ENCODE results near the gene NEDD4L.

NEDD4L gene

DNA sequence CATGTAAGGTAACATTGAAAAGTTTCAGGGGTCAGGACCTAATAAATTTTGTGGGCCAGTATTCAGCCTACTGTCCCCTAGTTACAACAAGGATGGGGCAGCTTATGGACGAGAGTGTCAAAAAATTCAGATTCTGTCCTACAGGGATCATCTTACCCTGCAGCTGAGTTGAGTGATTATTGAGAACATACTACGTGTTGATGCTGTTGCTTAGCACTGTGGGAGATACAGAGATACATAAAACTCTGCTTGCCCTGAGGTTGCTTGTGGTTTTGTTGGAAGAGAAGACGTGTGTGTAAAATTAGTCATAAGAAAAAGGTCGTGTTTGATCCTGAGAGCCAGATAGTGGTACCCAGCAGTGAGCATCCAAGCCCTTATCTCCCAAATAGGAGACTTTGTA is 253.2 kb downstream of the NEDD4L start:
- no peak for DNase-seq (ENCODE audit: low spot score)
- Histone ChIP-seq H2BK12ac (ENCODE audit: low read length) (no peak overlapping the region), H2AFZ (ENCODE audit: low read length) (no peak overlapping the region), H3K14ac (ENCODE audit: low read length) (no peak overlapping the region), H3K79me1 (ENCODE audit: low read depth, low read length) (no peaks in the 10 kb centered on the region), H3K4me1 (ENCODE audit: control insufficient read depth in 2 of 2, insufficient read depth in 1 of 2, low read depth in 1 of 2, low read length in 2 of 2) (peaks cover 0 to 1% of the 10 kb centered on the region in 2 donors), H3K18ac (ENCODE audit: low read length) (no peak overlapping the region), H3K27ac (replicated peaks; ENCODE audit: low read length) (no peak overlapping the region), H3K23ac (ENCODE audit: low read depth, low read length, poor library complexity) (no peak overlapping the region), H3K27me3 (ENCODE audit: control insufficient read depth in 3 of 3, insufficient read depth in 3 of 3, low read depth in 1 of 3, low read length in 3 of 3) (no peaks in the 10 kb centered on the region), H3K9ac (ENCODE audit: low read depth, low read length, poor library complexity) (no peak overlapping the region), H3K4ac (ENCODE audit: low read length) (no peak overlapping the region), H2BK15ac (ENCODE audit: low read length) (no peak overlapping the region), H3K4me3 (ENCODE audit: low read length in 2 of 2) (no peak overlapping the region), H3K9me3 (replicated peaks in 1 of 2; ENCODE audit: control insufficient read depth in 2 of 2, insufficient read depth in 1 of 2, low read depth in 1 of 2, low read length in 2 of 2) (no peaks in the 10 kb centered on the region), H4K8ac (ENCODE audit: low read depth, low read length) (no peak overlapping the region), H2BK120ac (ENCODE audit: low read depth, low read length) (no peak overlapping the region), H3K4me2 (ENCODE audit: insufficient read depth, low read length, poor library complexity, severe bottlenecking) (no peak overlapping the region), H2AK5ac (ENCODE audit: low read depth, low read length) (no peak overlapping the region), H4K91ac (ENCODE audit: low read depth, low read length, poor library complexity) (no peak overlapping the region), H3K36me3 (replicated peaks in 1 of 2; ENCODE audit: control insufficient read depth in 2 of 2, insufficient read depth in 2 of 2, low read length in 2 of 2) (no peaks in the 10 kb centered on the region), H2BK5ac (ENCODE audit: low read length) (no peak overlapping the region)
- WGBS, 2 donors (ENCODE audit: extremely low coverage in 2 of 2, insufficient read length in 2 of 2, insufficient replicate concordance in 1 of 2) = 100% methylated on average over 1 of the region's 4 CpGs; no CpG with 5 or more reads in 1 of the 2 donors

DNA sequence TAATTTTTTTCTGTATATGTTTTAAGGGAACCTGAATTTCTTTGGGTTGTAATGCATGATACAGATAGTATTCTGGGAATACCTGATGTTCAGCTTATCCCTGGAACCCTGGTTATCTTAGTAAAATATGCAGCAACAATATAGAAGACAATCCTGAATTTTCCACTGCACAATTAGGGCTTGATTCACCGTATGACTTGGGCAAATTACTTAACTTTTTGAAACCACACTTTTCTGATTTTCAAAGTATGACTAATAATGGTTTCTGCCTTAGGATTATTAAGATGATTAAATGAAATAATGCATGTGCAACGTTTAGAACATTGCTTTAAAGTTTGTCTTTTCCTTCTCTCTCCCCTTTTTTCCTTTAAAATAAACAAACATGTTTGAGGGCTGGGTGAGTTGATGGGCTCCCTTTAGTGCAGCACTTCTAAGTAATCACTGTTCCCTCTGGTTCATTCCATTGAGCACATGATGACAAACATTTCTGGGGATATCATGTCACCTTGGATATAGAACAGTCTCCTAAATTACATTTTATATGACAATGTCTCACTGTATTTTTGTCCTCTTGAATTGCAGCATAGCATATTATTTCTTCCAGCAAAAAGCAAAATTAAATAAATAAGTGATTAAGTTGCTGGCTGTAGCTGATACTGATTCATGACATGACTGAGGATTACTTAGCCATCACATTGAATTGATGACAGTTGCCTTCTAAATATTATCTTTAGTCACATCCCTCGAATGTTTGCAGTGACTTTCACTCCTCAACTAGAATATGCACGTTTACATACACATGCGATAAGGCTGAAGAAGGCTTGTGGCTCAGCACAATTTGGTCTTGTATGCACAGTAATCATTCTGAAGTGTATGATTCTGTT is 254.5 kb downstream of the NEDD4L start:
- no peak overlapping the region for H3K18ac ChIP-seq (ENCODE audit: low read length)
- no peak overlapping the region for H3K27ac ChIP-seq (replicated peaks; ENCODE audit: low read length)
- H3K79me1 ChIP-seq (ENCODE audit: low read depth, low read length) = no peaks in the 10 kb centered on the region
- no peak for DNase-seq (ENCODE audit: low spot score)
- H3K9me3 ChIP-seq (replicated peaks in 1 of 2; ENCODE audit: control insufficient read depth in 2 of 2, insufficient read depth in 1 of 2, low read depth in 1 of 2, low read length in 2 of 2) = no peaks in the 10 kb centered on the region
- H3K14ac ChIP-seq (ENCODE audit: low read length) = no peak overlapping the region
- peaks cover 0 to 1% of the 10 kb centered on the region in 2 donors for H3K4me1 ChIP-seq (ENCODE audit: control insufficient read depth in 2 of 2, insufficient read depth in 1 of 2, low read depth in 1 of 2, low read length in 2 of 2)
- no peak overlapping the region for H3K9ac ChIP-seq (ENCODE audit: low read depth, low read length, poor library complexity)
- no peaks in the 10 kb centered on the region for H3K36me3 ChIP-seq (replicated peaks in 1 of 2; ENCODE audit: control insufficient read depth in 2 of 2, insufficient read depth in 2 of 2, low read length in 2 of 2)
- H2BK120ac ChIP-seq (ENCODE audit: low read depth, low read length) = no peak overlapping the region
- H3K4me2 ChIP-seq (ENCODE audit: insufficient read depth, low read length, poor library complexity, severe bottlenecking) = no peak overlapping the region
- H4K8ac ChIP-seq (ENCODE audit: low read depth, low read length) = no peak overlapping the region
- H3K4ac ChIP-seq (ENCODE audit: low read length) = no peak overlapping the region
- H2BK12ac ChIP-seq (ENCODE audit: low read length) = no peak overlapping the region
- H2BK15ac ChIP-seq (ENCODE audit: low read length) = no peak overlapping the region
- no peak overlapping the region for H2BK5ac ChIP-seq (ENCODE audit: low read length)
- H2AFZ ChIP-seq (ENCODE audit: low read length) = no peak overlapping the region
- H4K91ac ChIP-seq (ENCODE audit: low read depth, low read length, poor library complexity) = no peak overlapping the region
- no peak overlapping the region for H2AK5ac ChIP-seq (ENCODE audit: low read depth, low read length)
- H3K4me3 ChIP-seq (ENCODE audit: low read length in 2 of 2) = no peak overlapping the region
- no peak overlapping the region for H3K23ac ChIP-seq (ENCODE audit: low read depth, low read length, poor library complexity)
- no peaks in the 10 kb centered on the region for H3K27me3 ChIP-seq (ENCODE audit: control insufficient read depth in 3 of 3, insufficient read depth in 3 of 3, low read depth in 1 of 3, low read length in 3 of 3)
- WGBS, 2 donors (ENCODE audit: extremely low coverage in 2 of 2, insufficient read length in 2 of 2, insufficient replicate concordance in 1 of 2) = no CpG with 5 or more reads among the region's 5 CpGs

DNA sequence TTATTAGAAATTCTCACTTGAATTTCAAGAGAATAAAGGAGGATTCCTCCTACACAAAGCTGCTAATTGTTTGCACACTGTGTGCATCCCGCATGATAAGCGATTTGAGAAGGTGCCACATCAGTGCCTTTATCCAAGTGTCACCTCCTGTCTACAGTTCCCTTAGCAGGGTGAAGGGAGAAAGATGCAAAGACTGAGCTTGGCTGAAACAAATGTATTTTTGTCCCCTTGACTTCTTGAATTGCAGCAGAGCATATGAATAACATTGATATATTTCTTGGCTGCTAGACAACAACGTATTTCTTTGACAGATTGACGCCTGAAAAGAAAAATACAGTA is 255.1 kb downstream of the NEDD4L start:
- Histone ChIP-seq H3K14ac (ENCODE audit: low read length) (no peak overlapping the region), H3K18ac (ENCODE audit: low read length) (no peak overlapping the region), H3K4me3 (ENCODE audit: low read length in 2 of 2) (no peak overlapping the region), H3K4me2 (ENCODE audit: insufficient read depth, low read length, poor library complexity, severe bottlenecking) (no peak overlapping the region), H3K36me3 (replicated peaks in 1 of 2; ENCODE audit: control insufficient read depth in 2 of 2, insufficient read depth in 2 of 2, low read length in 2 of 2) (no peaks in the 10 kb centered on the region), H3K4ac (ENCODE audit: low read length) (no peak overlapping the region), H2BK120ac (ENCODE audit: low read depth, low read length) (no peak overlapping the region), H3K79me1 (ENCODE audit: low read depth, low read length) (no peaks in the 10 kb centered on the region), H2AK5ac (ENCODE audit: low read depth, low read length) (no peak overlapping the region), H3K27ac (replicated peaks; ENCODE audit: low read length) (no peak overlapping the region), H2BK15ac (ENCODE audit: low read length) (no peak overlapping the region), H4K8ac (ENCODE audit: low read depth, low read length) (no peak overlapping the region), H4K91ac (ENCODE audit: low read depth, low read length, poor library complexity) (no peak overlapping the region), H2BK5ac (ENCODE audit: low read length) (no peak overlapping the region), H3K4me1 (ENCODE audit: control insufficient read depth in 2 of 2, insufficient read depth in 1 of 2, low read depth in 1 of 2, low read length in 2 of 2) (peaks cover 0 to 1% of the 10 kb centered on the region in 2 donors), H3K9me3 (replicated peaks in 1 of 2; ENCODE audit: control insufficient read depth in 2 of 2, insufficient read depth in 1 of 2, low read depth in 1 of 2, low read length in 2 of 2) (no peaks in the 10 kb centered on the region), H3K9ac (ENCODE audit: low read depth, low read length, poor library complexity) (no peak overlapping the region), H3K23ac (ENCODE audit: low read depth, low read length, poor library complexity) (no peak overlapping the region), H2BK12ac (ENCODE audit: low read length) (no peak overlapping the region), H2AFZ (ENCODE audit: low read length) (no peak overlapping the region), H3K27me3 (ENCODE audit: control insufficient read depth in 3 of 3, insufficient read depth in 3 of 3, low read depth in 1 of 3, low read length in 3 of 3) (no peaks in the 10 kb centered on the region)
- no CpG with 5 or more reads among the region's 4 CpGs for WGBS, 2 donors (ENCODE audit: extremely low coverage in 2 of 2, insufficient read length in 2 of 2, insufficient replicate concordance in 1 of 2)
- DNase-seq (ENCODE audit: low spot score) = no peak

DNA sequence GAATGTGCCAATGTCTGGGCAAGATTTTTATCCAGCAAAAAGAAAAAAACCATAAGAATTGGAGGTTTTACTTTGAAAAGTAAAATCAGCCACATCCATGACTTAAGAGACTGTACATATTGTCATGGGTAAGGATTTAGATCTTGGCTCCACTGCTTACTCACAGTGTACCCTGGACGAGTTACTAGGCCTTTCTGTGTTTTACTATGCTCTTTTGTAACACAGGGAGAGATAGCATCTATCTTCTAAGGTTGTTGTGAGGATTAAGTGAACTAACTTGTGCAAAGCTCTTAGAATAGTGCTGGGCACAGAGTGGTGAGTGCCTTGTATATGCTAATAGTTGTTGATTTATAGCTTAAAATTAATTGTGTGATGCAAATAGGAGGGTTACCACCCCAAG is 255.9 kb downstream of the NEDD4L start:
- Histone ChIP-seq H3K9me3 (replicated peaks in 1 of 2; ENCODE audit: control insufficient read depth in 2 of 2, insufficient read depth in 1 of 2, low read depth in 1 of 2, low read length in 2 of 2) (no peaks in the 10 kb centered on the region), H2BK15ac (ENCODE audit: low read length) (no peak overlapping the region), H3K4me3 (ENCODE audit: low read length in 2 of 2) (no peak overlapping the region), H3K27ac (replicated peaks; ENCODE audit: low read length) (no peak overlapping the region), H4K91ac (ENCODE audit: low read depth, low read length, poor library complexity) (no peak overlapping the region), H2AFZ (ENCODE audit: low read length) (no peak overlapping the region), H4K8ac (ENCODE audit: low read depth, low read length) (no peak overlapping the region), H3K9ac (ENCODE audit: low read depth, low read length, poor library complexity) (no peak overlapping the region), H3K18ac (ENCODE audit: low read length) (no peak overlapping the region), H3K27me3 (ENCODE audit: control insufficient read depth in 3 of 3, insufficient read depth in 3 of 3, low read depth in 1 of 3, low read length in 3 of 3) (no peaks in the 10 kb centered on the region), H3K14ac (ENCODE audit: low read length) (no peak overlapping the region), H3K4me1 (ENCODE audit: control insufficient read depth in 2 of 2, insufficient read depth in 1 of 2, low read depth in 1 of 2, low read length in 2 of 2) (peaks cover 0 to 1% of the 10 kb centered on the region in 2 donors), H2BK120ac (ENCODE audit: low read depth, low read length) (no peak overlapping the region), H3K4ac (ENCODE audit: low read length) (no peak overlapping the region), H3K36me3 (replicated peaks in 1 of 2; ENCODE audit: control insufficient read depth in 2 of 2, insufficient read depth in 2 of 2, low read length in 2 of 2) (no peaks in the 10 kb centered on the region), H3K23ac (ENCODE audit: low read depth, low read length, poor library complexity) (no peak overlapping the region), H3K79me1 (ENCODE audit: low read depth, low read length) (no peaks in the 10 kb centered on the region), H2BK12ac (ENCODE audit: low read length) (no peak overlapping the region), H2AK5ac (ENCODE audit: low read depth, low read length) (no peak overlapping the region), H3K4me2 (ENCODE audit: insufficient read depth, low read length, poor library complexity, severe bottlenecking) (no peak overlapping the region), H2BK5ac (ENCODE audit: low read length) (no peak overlapping the region)
- no CpG with 5 or more reads among the region's 1 CpG for WGBS, 2 donors (ENCODE audit: extremely low coverage in 2 of 2, insufficient read length in 2 of 2, insufficient replicate concordance in 1 of 2)
- no peak for DNase-seq (ENCODE audit: low spot score)

All from neuronal stem cell (in vitro differentiated cells).